Germinal center (tissue), 1 donor: Measurements from ENCODE around the gene CTNNAL1.
"Not testable (repeated sequence)": the region's sequence is repeated elsewhere in the genome, so short reads cannot be mapped to it uniquely, and the experiment has no call there.

ENCODE experiments used
- DNase-seq: peaks from one replicate; pipeline ENCODE4 v3.0.0; 2012; ENCODE audit warnings: mixed read lengths, low spot score

The CTNNAL1 gene

DNA sequence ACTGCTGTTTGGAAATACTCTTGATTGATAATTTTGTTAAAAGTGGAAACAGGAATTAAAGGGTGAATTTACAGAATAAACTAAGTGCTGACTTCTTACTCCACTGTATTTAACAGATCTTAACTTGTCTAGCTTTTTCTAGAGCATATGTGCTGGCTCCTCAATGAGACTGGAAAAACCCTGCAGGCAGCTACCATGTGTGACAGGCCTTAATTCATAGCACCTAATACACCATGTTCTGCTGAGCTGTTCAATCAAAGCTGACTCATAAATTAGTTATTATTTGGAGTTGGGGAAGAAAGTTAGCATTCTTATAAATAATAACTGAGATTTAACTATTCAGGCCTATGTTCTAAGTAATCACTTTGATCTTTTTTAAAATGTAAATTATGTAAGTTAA lies 29.4 kb downstream of the CTNNAL1 start:
- no peak for DNase-seq

DNA sequence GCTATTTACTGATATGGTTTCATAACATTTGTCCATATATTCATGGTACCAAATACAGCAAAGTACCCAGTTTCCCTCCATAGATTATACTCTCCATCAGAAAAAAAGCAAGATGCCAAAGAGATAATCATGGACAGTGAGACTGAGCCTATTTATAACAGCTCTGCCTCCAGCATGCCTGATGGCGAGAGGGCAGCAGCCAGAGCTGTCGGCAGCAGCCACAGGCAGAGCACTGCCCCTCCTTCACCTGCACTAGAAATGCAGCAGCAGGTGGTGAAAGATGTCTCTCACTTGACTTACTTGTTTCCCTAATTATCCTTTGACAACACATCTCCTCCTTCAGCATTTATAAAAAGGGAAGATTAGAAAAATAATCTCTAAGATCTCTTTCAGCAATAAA lies 32.4 kb downstream of the CTNNAL1 start:
- no peak for DNase-seq

DNA sequence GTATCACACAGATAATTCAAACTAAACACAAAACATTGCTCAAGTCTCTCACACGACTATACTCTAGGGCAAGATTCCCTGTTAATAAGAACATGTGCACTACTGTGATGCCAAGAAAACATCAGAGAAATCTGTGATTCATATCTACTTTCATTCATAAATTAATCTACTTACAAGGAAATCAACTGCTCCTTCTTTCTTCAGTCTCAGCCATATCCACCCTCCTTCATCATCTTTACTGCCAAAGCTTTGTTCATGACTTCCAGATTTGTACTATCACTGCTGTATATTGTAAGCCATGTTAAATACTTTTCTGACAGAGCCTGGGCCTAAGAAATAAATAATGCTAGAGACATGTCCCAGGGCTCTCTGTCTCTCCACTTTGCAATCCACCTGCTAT lies 35.1 kb downstream of the CTNNAL1 start:
- no peak for DNase-seq

DNA sequence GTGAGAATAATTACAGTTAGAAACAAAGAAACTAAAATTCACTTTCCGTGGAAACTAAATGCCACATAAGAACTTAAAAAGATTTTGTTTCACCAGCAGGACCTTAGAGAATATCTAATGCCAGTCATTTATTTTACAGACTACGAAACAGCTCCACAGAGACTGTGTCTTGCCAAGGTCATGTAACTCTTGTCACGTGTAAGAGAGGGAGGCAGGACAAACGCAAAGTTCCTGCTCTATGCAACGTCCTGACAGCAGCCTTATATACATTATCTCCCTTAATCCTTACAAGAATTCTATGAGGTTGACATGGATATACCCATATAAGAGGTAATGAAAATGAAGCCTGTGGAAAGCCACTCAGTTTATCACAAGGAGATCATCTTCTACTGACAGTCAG lies 39.4 kb downstream of the CTNNAL1 start:
- no peak for DNase-seq

DNA sequence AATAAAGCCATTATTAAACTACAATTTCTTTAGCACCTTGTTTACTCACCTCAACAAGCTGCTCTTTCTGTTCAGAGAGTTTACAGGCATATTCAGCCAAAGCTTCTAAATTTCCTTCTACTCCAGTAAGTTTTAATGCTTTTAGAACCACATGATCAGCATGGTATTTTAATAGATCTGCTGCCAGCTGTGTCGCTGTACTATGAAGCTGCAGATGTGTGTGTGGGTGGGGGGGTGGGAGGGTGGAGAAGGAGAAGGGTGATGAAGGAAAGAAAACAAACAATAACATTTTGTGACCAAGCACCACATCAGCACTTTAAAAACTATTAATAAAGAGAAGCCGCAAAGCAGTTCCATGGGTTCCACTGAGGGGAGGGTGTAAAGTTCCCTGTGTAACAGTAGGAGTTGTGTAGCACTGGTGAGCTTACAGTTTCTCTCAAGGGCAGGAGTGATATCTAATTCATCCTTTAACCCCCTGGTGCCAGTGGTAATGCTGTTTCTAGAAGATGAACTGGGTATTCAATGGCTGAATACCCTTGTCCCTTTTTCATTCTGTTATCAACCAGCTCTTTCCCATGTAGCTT lies 40.6 kb downstream of the CTNNAL1 start:
- no peak for DNase-seq

DNA sequence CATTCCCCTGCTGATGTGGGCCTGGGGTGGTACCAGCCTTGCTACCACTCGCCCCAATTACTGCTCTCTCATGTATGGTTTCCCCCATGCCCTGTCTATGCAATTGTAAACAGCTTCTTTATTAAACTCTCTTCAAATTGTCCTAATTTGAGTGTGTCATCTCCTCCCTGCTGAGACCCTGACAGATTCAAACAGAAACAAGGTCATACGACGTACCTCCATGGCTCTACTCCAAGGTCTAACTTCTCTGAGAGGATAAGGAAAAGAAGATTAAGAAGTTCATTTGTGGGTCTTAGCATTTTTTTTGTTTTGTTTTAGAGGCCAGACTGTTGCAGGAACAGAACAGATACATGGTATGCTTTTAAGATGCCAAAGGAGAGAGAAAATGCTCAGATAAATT lies 41.1 kb downstream of the CTNNAL1 start:
- DNase-seq, result no peak

DNA sequence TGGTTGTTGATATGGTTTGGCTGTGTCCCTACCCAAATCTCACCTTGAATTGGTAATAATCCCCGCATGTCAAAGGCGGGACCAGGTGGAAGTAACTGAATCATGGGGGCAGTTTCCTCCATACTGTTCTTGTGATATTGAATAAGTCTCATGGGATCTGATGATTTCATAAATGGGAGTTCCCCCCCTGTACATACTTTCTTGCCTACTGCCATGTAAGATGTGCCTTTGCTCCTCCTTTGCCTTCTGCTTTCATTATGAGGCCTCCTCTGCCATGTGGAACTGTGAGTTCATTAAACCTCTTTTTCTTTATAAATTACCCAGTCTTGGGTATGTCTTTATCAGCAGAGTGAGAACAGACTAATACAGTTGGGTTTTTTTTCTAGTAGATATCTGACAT lies 41.9 kb downstream of the CTNNAL1 start:
- not testable (repeated sequence) for DNase-seq

DNA sequence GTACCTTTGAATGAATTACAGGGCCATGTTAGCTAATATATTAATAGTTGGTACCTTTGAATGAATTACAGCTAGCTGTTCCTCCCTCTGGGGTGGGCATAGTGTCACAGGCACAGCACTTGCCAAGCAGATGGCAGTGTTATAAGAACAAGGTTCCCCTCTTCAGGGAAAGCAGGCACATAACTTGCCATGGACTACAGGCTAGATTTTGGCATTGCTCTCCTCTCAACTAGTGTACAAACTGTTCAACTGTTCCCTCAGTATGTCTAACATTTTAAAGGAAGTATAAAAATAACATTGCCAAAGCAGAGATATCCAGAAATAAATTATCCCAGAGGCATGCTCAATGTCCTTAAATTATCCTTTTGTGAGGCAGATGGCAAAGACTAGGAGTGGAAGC lies 45.4 kb downstream of the CTNNAL1 start:
- DNase-seq, result no peak

DNA sequence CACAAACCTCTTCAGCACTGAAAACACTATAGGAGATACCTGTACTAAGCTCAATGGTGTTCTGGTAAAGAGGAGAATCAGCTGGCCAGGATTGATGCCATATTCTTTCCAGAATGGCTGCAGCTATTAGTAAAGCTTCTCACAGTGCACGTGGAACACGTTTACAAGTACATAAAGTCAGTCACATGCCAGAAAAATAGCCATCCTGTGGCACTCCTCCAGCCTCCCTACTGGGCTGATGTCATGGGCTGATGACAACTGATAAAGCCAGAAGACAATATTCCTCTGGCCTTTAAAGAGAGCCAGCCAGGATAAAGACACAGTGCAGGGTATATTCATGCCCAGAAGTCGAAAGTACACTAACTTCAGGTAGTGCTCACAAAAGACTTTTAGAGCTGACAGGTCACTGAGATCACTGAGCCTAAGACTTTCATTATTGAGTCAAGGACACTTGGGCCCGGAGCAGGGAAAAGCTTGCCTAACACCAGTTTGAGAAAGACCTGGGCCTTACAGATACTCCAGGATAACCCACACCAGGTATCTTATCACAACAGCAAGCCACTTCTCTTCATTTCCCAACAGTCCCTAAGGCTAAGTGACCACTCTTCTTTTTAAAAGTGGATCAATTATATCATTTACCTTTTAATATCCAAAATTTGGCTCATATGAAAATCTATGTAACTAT lies 49.7 kb downstream of the CTNNAL1 start:
- no peak for DNase-seq

DNA sequence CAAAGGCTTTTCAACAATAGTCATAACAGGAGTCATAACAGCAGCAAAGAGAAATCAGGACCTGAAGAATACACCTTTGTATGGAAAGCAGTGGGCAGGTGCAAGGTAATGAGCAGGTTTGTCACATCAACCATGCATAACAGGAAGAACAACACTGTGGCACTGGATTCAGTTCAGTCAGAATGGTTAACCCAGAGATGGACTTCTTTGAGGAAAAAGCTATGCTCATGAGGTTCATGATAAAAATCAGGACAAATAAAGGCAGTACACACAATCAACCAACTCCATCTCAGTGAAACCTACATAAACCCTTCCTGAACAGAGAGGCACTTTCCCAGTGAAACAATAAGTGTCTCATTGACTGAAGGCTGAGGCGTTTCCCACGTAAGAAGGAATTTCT lies 52.1 kb downstream of the CTNNAL1 start:
- no peak for DNase-seq

DNA sequence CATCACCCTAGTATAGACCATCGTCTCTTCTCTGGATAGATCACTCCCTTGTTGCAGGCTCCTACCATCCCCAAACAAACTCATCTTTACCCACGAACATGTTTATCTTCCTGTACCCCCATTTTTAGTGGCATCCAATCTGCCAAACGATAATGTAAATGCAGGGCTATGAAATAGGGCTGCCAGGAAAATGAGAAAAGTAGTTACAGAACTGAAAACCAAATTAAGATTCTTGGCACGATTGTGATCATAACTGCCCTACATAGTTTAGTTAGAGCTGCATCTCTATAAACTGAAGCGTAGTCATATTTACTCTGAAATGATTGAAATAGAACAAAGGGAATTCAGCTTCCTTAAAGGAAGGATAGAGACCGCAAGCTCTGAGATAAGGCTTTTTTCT lies 53.0 kb downstream of the CTNNAL1 start:
- DNase-seq, result no peak

DNA sequence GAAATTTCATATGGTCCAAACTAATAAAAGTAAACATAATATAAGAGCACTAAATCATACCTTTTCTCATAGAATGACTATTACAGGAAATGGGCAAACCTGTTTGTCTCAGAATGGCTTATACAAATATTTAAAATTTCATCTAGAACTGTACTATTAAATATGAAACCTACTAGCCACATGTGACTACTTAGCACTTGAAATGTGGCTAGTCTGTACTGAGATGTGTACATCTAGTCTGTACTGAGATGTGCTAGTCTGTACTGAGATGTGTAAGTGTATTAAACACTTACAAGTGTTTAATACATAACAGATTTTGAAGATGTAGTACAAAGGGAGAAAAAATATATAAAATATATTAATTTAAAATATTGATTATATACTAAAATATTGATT lies 56.7 kb downstream of the CTNNAL1 start:
- DNase-seq, result no peak

DNA sequence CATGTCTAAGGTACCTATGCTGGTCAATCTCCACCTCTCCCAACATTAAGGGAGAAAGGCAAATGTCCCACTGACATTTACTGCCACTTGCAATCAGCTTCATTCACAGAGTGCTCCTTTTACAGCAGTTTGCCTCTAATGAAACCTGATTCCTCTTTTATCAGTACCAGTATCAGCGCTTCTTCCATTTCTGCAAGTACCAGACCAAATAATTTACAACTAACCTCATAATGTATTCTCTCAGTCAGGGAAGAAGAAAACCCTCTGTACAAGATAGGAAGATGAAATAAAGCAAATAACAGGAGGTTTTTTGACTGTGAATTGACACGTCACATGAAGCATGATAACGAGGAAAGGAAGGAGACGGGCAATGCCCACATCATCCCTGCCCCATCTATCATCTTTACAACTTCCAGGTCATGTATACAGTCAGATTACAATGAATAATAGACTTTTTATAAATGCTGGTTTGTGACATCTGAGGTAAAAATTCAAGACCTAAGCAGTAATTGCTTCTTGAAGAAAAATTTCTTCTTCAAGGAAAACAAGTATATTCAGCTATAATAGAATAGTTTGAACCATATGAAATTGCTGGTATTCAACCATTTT lies 57.2 kb downstream of the CTNNAL1 start:
- no peak for DNase-seq

DNA sequence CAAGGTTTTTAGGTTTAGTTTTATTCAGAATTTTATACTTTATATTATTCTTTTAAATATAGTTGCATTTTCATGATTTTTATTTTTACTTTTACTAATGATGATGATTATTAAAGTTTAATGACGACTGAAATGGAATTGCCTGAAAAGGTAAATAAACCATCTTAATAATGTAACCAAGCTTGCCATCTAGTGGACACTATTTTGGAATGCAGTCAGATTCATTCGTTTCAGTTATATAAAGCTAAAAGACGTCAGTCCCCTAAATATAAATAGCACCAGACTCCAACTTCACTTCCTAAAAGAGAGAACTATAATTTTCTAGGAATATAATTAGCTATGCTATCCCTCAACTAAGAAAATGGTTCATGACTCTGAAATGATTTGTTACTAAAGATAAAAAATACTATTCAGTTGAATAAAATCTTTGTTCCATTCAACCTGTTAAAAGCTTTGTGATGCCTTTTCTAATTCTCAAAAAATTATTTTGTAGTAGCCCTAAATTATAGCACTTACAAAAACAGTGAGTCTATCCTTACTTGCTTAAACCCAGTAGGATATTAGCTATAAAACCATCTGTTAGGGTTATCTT lies 59.2 kb downstream of the CTNNAL1 start:
- peak; percentile 28 for DNase-seq

DNA sequence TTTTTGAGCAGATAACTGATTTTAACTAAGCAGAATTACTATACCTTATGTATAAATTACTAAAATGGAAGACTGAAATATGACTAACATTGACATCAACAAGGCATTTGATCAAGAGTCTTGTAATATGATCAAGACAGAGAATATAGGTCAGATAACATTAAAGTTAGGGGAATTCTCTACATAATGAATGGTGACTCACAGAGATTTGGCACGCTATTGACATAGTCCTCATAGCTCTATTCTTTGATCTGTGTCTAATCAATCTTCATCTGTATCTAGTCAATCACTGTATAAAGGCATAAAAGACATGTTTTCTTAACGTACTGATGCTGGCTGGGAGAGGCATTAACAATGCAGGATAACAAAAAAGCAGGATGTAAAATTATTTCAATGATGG lies 61.7 kb downstream of the CTNNAL1 start:
- no peak for DNase-seq

DNA sequence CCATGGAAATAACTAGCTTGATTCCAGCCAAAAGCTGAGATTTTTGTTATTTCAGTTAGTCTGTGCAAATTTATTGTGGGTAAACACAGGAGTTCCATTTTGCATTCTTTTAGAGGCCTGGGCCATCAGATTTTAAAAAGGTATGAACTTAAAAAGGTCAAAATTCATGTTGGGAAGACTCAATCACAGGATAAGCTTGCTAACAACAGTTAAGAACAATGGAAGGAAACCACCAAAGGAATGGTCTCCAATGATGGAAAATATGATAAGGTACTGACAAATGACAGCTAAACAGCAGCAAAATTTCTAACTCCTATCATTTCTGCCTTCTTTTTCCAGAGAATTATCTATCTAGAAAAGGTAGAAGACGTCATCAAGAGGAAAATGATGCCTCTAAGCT lies 63.1 kb downstream of the CTNNAL1 start:
- no peak for DNase-seq

DNA sequence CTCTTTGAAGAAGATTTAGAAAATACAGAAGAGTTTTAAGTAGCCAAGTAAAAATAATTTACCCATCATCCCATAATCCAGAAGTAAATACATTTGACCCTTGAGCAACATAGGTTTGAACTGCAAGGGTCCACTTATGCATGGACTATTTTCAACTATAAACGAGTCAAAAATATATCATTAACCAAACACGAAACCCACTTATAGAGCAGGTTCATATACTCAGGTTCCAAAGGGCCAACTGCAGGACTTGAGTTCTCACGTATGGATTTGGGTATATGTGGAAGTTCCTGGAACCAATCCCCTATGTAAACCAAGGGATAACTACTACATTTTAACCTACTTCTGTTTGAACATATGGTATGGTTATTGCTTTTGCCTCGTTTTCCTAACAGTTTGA lies 73.3 kb downstream of the CTNNAL1 start:
- DNase-seq, result no peak

DNA sequence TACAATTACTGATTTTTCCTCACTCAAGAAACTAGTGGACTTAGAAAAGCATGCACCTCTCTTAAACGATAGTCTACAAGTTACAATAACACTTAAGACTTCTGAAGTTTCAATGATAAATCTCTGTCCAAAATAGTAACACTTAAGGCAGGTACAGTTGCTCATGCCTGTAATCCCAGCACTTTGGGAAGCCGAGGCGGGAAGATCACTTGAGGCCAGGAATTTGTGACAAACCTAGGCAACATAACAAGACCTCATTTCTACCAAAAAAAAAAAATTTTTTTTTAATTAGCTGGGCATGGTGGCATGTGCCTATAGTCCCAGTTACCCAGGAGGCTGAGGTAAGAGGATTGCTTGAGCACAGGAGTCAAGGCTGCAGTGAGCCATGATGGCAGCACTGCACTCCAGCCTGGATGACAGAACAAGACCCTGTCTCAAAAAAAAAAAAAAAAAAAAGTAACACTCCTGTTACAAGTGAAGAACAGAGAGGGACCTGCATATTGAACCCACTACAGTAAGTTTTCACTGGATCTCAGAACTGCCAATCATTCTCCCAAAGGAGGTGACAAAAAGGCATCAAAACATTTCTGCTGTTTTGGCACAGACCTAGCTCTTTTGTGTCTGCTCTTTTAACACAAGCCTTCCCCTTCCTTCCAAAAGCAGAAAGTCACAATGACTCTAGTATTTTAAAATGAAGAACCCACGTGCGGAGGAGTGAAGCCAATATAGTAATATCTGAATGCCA lies 75.6 kb downstream of the CTNNAL1 start:
- no peak for DNase-seq

DNA sequence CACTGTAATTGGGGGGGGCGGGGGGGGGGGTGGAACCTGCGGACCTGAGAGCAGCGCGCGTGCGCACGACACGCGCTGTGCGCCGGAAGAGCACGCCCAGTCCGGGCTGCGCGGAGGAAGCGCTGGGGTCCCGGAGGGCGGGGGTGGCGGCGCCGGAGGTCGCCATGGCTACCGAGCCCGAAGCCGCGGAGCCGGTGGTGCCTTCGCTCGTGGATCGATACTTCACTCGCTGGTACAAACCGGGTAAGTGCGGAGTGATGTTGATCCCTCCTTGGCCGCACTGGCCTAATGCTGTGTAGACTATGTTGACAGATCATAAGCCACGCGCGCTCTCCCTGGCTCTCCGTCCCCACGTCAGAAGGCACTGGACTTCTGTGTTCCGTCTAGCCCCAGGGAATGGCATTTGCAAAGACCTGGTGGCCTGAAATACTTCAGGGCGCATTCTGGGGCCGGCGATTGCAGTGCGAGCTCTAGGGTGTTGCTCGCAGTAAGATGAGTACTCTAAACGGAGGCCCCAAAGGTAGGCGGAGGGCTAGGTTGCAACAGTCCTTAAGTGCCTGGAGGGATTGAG lies 78.9 kb downstream of the CTNNAL1 start, which contains the start of gene ABITRAM:
Gene ABITRAM, plus strand, starts transcription at position 78 of the 571 bp plus-strand sequence. Its CDS starts 87 bp downstream, at position 165.
- peak; percentile 91 for DNase-seq

DNA sequence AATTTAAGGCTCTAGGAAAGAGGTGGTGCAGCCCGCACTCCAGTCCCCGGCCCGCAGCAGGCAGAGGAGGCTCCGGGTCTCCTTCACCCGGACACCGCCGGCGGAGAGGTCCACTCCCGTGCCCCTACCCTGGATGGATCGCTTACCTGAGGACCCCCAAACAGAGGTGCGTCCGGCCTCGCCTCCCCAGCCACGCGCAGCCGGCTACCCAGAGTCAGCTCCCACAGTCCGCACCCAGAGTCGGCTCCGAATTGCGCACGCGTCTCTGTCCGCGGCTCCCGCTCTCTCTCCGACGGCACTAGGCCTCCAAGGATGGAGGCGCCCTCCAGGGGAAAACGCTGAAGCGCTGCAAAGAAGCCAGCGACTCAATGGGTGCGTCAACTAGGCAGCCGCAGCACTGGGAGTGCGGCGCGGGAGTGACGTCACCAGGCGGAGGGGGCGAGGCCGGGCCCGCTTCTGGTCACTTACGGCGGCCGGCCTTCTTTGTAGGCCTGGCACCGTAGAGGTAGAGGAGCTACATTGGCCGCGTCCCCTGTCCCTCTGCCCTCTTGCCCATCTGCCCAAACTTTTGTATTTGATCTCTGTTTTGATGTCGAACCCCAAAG lies 79.5 kb downstream of the CTNNAL1 start, which contains the start of gene ELP1:
Gene ELP1, minus strand, starts transcription at position 407 of the 605 bp plus-strand sequence. CDS start 2,978 bp downstream, outside the sequence.
- DNase-seq, result peak; percentile 89

DNA sequence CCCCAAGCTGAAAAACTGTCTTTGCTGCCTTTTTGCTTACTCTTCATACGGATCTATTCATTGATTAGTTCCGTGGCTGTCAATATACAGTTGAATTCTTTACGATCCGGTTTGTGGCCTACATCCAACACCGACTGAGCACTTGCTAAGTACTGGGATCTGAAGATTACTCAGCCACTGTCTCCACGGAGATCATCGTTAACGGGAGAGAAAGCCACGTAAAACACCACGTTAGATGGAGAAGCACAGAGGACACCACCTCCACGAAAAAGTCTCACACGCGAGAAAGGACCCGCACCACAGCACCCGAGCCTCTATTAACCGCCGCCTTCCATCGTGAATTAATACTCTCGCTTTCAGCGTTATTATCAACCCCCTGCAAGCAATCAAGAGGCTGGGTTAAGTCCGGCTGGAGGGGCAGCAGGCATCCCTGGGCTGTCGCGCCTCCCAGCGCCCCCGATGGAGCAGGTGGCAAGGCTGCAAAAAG lies 80.0 kb downstream of the CTNNAL1 start:
- DNase-seq, result no peak
